IMR-90 (cell line): ENCODE results near the gene ARL14EPL. TPM values are rescaled to one million over a fixed set of nuclear protein-coding genes. Genes with fewer than 3 reads are reported as not detected.
"Not testable (repeated sequence)": the region's sequence is repeated elsewhere in the genome, so short reads cannot be mapped to it uniquely, and the experiment has no call there.

Experiments used
- ATAC-seq: fragments of 200-7000 bp; cut with Tn5 transposase; 2 replicates; pipeline ENCODE4 v1.9.1; 2020; ENCODE audit warnings: low read depth, mild to moderate bottlenecking, moderate library complexity
- BruUV-seq: library from RNA; stranded (reverse); fragments of 400-500 nt; replicated peaks from 2 replicates; lab custom pipeline; 2021; lab: Mats Ljungman, UMichigan
- CTCF ChIA-PET: fragments of 300-600 bp; formaldehyde crosslinking; extraction: SDS; loops from one replicate; lab custom pipeline; 2021; ENCODE audit warnings: antibody characterized with exemption; lab: Yijun Ruan, JAX
- POLR2A ChIA-PET: fragments of 300-600 bp; sonication (Branson Sonifier 250); formaldehyde crosslinking; loops from one replicate; lab custom pipeline; 2022; ENCODE audit warnings: antibody characterized with exemption; ENCODE audit not compliant: unreplicated experiment; lab: Charles Lee
- DNase-seq: peaks from one replicate; pipeline ENCODE4 v3.0.0; 2013
- H2AFZ ChIP-seq: replicated peaks from 2 replicates; pipeline ENCODE3; 2013; ENCODE audit warnings: low read length, mild to moderate bottlenecking; ENCODE audit not compliant: poor library complexity
- H2AK5ac ChIP-seq: 2 replicates; pipeline ENCODE4 v1.6.1; 2013; ENCODE audit warnings: low read depth, low read length, inconsistent platforms
- H2AK9ac ChIP-seq: replicated peaks from 2 replicates; pipeline ENCODE3; 2013; ENCODE audit warnings: mild to moderate bottlenecking, low read depth, low read length, moderate library complexity; ENCODE audit not compliant: poor library complexity
- H2BK120ac ChIP-seq: 2 replicates; pipeline ENCODE4 v1.6.1; 2013; ENCODE audit warnings: low read depth, low read length, inconsistent platforms
- H2BK15ac ChIP-seq: 3 replicates; pipeline ENCODE4 v1.6.1; 2013; ENCODE audit warnings: low read depth, low read length, inconsistent platforms
- H2BK20ac ChIP-seq: 2 replicates; pipeline ENCODE4 v1.6.1; 2013; ENCODE audit warnings: low read depth, mild to moderate bottlenecking, inconsistent platforms, low read length, moderate library complexity
- H2BK5ac ChIP-seq: 2 replicates; pipeline ENCODE4 v1.6.1; 2013; ENCODE audit warnings: mild to moderate bottlenecking, low read depth, low read length, inconsistent platforms; ENCODE audit not compliant: poor library complexity, severe bottlenecking
- H3K14ac ChIP-seq: replicated peaks from 2 replicates; pipeline ENCODE4 v1.6.1; 2013; ENCODE audit warnings: low read depth, low read length, inconsistent platforms
- H3K18ac ChIP-seq: 2 replicates; pipeline ENCODE4 v1.6.1; 2013; ENCODE audit warnings: low read depth, low read length, control low read depth
- H3K23ac ChIP-seq: 2 replicates; pipeline ENCODE4 v1.6.1; 2013; ENCODE audit warnings: low read depth, low read length, inconsistent platforms
- H3K27ac ChIP-seq: 2 replicates; pipeline ENCODE4 v1.5.1; 2013; ENCODE audit warnings: mild to moderate bottlenecking, control low read depth, low read length; ENCODE audit not compliant: insufficient read depth
- H3K27me3 ChIP-seq: 2 replicates; pipeline ENCODE4 v1.6.1; 2013; ENCODE audit warnings: low read length; ENCODE audit not compliant: control insufficient read depth, insufficient read depth
- H3K36me3 ChIP-seq: 2 replicates; pipeline ENCODE4 v1.6.1; 2013; ENCODE audit warnings: low read length, mixed read lengths; ENCODE audit not compliant: control insufficient read depth, insufficient read depth
- H3K4ac ChIP-seq: 2 replicates; pipeline ENCODE4 v1.6.1; 2013; ENCODE audit warnings: low read depth, low read length, inconsistent platforms
- H3K4me1 ChIP-seq: 2 replicates; pipeline ENCODE4 v1.6.1; 2013; ENCODE audit warnings: low read length, mixed read lengths; ENCODE audit not compliant: control insufficient read depth, insufficient read depth
- H3K4me2 ChIP-seq: 2 replicates; pipeline ENCODE4 v1.6.1; 2013; ENCODE audit warnings: low read depth, mild to moderate bottlenecking, control low read depth, low read length, moderate library complexity
- H3K4me3 ChIP-seq: 2 replicates; pipeline ENCODE4 v1.5.1; 2013; ENCODE audit warnings: low read depth, mild to moderate bottlenecking, control low read depth, low read length, moderate library complexity; ENCODE audit not compliant: insufficient read depth
- H3K56ac ChIP-seq: 2 replicates; pipeline ENCODE4 v1.6.1; 2013; ENCODE audit warnings: low read length, inconsistent platforms; ENCODE audit not compliant: insufficient read depth; ENCODE audit errors: extremely low read depth
- H3K79me1 ChIP-seq, 2 experiments: 2 replicates each; pipeline ENCODE4 v1.6.1; 2013; ENCODE audit warnings: low read length in 2 of 2, inconsistent platforms in 1 of 2, low read depth in 1 of 2
- H3K9ac ChIP-seq: 2 replicates; pipeline ENCODE4 v1.6.1; 2013; ENCODE audit warnings: low read depth, low read length, control low read depth
- H3K9me1 ChIP-seq: 2 replicates; pipeline ENCODE4 v1.6.1; 2013; ENCODE audit warnings: low read length, inconsistent platforms; ENCODE audit not compliant: insufficient read depth
- H3K9me3 ChIP-seq: 2 replicates; pipeline ENCODE4 v1.6.1; 2013; ENCODE audit warnings: low read length; ENCODE audit not compliant: control insufficient read depth, insufficient read depth
- H4K20me1 ChIP-seq: 2 replicates; pipeline ENCODE4 v1.6.1; 2013; ENCODE audit warnings: low read length, inconsistent platforms; ENCODE audit not compliant: insufficient read depth
- H4K5ac ChIP-seq: 2 replicates; pipeline ENCODE4 v1.6.1; 2013; ENCODE audit warnings: mild to moderate bottlenecking, low read depth, low read length, control low read depth
- H4K8ac ChIP-seq, 2 experiments: 2 replicates each; pipeline ENCODE4 v1.6.1; 2013; ENCODE audit warnings: low read depth in 2 of 2, low read length in 2 of 2, control low read depth in 1 of 2, inconsistent platforms in 1 of 2
- H4K91ac ChIP-seq: 2 replicates; pipeline ENCODE4 v1.6.1; 2013; ENCODE audit warnings: low read depth, low read length, inconsistent platforms; ENCODE audit not compliant: insufficient read depth
- FOS ChIP-seq: fragments of 150-350 bp; IDR thresholded peaks from 2 replicates; pipeline ENCODE4 v1.6.1; 2016; ENCODE audit warnings: low read depth, low read length
- MXI1 ChIP-seq: IDR thresholded peaks from 2 replicates; pipeline ENCODE4 v1.6.1; 2012; ENCODE audit warnings: low read depth, mild to moderate bottlenecking, low read length, moderate library complexity, borderline replicate concordance
- RCOR1 ChIP-seq: IDR thresholded peaks from 2 replicates; pipeline ENCODE4 v1.6.1; 2012; ENCODE audit warnings: mild to moderate bottlenecking, low read length, improper control_type of control experiment; ENCODE audit not compliant: insufficient replicate concordance
- WGBS, 2 experiments: methylation state at CpG; one replicate each; pipeline versions ENCODE4 v1.1.5 to v1.1.7; 2013; ENCODE audit warnings: missing lambda C conversion rate in 2 of 2; ENCODE audit not compliant: insufficient read length in 1 of 2; ENCODE audit errors: extremely low coverage in 2 of 2; 5-methylcytosine and 5-hydroxymethylcytosine counted together
- dilution Hi-C: fragments of 300-500 bp; cut with HindIII; formaldehyde crosslinking; loops from one replicate; pipeline ENCODE4 v1.14.3; 2018; ENCODE audit warnings: low sequenced_read_pairs; ENCODE audit not compliant: unreplicated experiment
- in situ Hi-C: fragments of 300-500 bp; cut with MboI; formaldehyde crosslinking; loops from 3 replicates; pipeline ENCODE4 v1.14.3; 2019; ENCODE audit warnings: low sequenced_read_pairs, inconsistent platforms, mixed read lengths
- intact Hi-C: fragments of 100-400 bp; cut with micrococcal nuclease; formaldehyde crosslinking; loops from 2 replicates; pipeline ENCODE4 v1.10.0; 2022
- polyA plus RNA-seq, 3 experiments: library from polyadenylated mRNA; depleted of rRNA; stranded (reverse); fragments of >200 nt; gene quantifications; 2 replicates each; pipeline ENCODE4 v1.2.3, GENCODE V29; 2012; ENCODE audit warnings: low replicate concordance in 1 of 3
- total RNA-seq: library from RNA; depleted of rRNA; stranded (reverse); fragments of >200 nt; gene quantifications from 2 replicates; pipeline ENCODE4 v1.2.3, GENCODE V29; 2012

Gene ARL14EPL
- total and polyA plus RNA-seq, 2 of the 4 experiments (the other 2 are of a cell fraction) = not detected

GRCh38 chr5:116084871-116085715, 52.8 kb downstream of the ARL14EPL start, which contains the start of gene COMMD10 (continued):
- TF ChIP-seq RCOR1 = no peak
- TF ChIP-seq MXI1 = peak; percentile 90; the same call in 1 of the 2 replicates
- TF ChIP-seq FOS = 0 out of 2 replicates have a peak, but pooled peaks have one; percentile 1

GRCh38 chr5:116086309-116086708, 54.0 kb downstream of the ARL14EPL start:
- DNase-seq, H3K27ac ChIP-seq, H2AFZ ChIP-seq, H2BK15ac ChIP-seq, in situ Hi-C loops, H3K56ac ChIP-seq, BruUV-seq, H3K14ac ChIP-seq, H2BK5ac ChIP-seq, H2BK20ac ChIP-seq, H3K9me1 ChIP-seq, H2BK120ac ChIP-seq, H4K91ac ChIP-seq, H3K4ac ChIP-seq, H3K23ac ChIP-seq, H3K36me3 ChIP-seq, H3K4me1 ChIP-seq, H3K4me3 ChIP-seq, H3K27me3 ChIP-seq, H3K9me3 ChIP-seq, H2AK9ac ChIP-seq, intact Hi-C loops, POLR2A ChIA-PET, dilution Hi-C loops, ATAC-seq, H3K18ac ChIP-seq, H3K9ac ChIP-seq, H4K20me1 ChIP-seq, CTCF ChIA-PET: not testable (repeated sequence)
- no CpG with 5 or more reads among the region's 11 CpGs for WGBS, 2 experiments
- peaks cover 14 to 24% of the 10 kb centered on the region in 2 experiments; a peak in 3 of 4 replicates for H3K79me1 ChIP-seq
- peak overlapping the region; percentile 51; the same call in 1 of the 2 replicates for H2AK5ac ChIP-seq
- H4K5ac ChIP-seq = peak overlapping the region; percentile 63; the same call in 1 of the 2 replicates
- peak overlapping the region; percentile 80; the same call in 1 of the 2 replicates for H3K4me2 ChIP-seq
- H4K8ac ChIP-seq = peak overlapping the region in 1 of 2 experiments; percentile 21; a peak in 1 of 4 replicates
